ENCODE measurements around the gene KLC4.
A peak's percentile ranks its signal among the peaks of the same experiment; 100 is the strongest.

KLC4 gene

DNA sequence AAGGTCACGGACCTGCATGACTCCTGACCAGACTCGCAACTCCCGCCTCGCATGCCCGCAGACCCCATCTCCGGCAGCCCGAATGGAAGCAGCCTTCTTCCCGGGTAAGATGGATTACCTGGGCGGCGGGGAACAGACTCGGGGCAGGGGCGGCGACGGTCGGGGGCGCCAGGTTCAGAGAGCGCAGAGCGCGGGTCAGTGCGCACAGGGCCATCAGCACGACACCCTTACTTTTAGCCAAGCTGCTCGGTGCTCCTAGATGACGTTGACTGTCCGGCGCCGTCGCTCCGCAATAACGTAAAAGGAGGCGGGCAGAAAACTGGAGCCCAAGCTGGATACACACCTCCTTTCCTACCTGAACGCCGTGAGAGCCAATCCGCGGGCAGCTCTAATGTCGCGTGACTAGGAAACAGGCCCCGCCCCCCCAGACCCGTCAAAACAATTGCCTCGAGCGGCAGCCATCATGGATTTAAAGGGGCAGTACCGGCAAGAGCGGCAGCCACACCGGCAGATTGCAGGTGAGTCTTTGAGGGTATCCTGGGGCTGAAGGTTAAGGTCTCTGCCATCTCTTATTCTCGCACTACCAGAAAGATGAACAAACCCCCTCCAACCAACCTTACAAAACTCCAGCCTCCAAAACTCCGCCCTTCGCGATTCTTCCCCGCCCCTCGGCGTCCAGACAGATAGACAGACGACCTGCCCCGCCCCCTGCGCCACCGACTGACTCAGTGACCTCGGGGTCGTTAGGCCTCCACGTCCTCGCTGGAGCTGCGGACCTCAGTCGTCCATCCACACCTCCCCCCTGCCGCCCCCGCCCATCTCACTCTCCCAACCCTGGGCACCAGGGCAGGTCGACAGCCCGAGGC is at the start of gene KLC4, which contains the start of gene MRPL2:
Gene KLC4, plus strand, starts transcription at position 464 of the 866 bp plus-strand sequence. CDS start 1,705 bp downstream, outside the sequence.
Gene MRPL2, minus strand, starts transcription at position 267 of the 866 bp plus-strand sequence. Its CDS starts 53 bp downstream, at position 214.
- peak; percentile 92 to 100 (median 98) for DNase-seq

DNA sequence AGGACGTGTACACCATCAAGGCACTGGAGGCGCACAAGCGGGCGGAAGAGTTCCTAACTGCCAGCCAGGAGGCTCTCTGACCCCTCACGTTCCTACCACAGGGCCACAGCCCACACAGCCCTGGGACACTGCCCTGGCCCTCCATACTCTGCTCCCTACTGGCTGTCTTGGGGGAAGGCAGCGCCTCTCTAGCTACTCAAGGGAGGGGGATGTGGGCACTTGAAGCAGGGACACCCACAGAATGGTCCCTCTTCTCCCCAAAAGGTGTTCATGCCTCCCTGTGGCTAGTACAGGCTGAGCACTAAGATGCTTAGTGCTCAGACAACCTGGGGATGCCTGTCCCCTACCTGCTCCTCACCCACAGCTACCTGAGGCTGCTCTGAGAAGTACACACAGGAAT is 48.2 kb upstream of the KLC4 start:
- no peak for DNase-seq

DNA sequence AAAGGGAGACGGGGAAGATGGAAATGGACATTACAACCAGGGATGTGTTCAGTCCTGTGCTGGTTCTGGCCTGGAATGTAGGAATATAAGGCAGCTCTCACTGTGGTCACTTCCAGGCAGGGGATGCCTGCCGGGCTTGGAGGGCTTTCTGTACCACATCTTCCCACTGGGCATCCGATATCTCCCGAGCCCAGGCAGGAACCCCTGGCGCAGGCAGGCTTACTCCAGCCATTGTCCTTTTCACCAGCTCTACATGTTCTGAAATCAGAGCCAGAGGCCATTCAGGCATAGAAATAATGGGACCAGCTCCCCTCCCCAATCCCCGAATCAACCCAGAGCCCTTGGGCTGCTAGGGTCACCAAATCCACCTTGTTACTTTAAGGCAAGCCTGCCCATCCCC is 47.1 kb upstream of the KLC4 start:
- no peak for DNase-seq

DNA sequence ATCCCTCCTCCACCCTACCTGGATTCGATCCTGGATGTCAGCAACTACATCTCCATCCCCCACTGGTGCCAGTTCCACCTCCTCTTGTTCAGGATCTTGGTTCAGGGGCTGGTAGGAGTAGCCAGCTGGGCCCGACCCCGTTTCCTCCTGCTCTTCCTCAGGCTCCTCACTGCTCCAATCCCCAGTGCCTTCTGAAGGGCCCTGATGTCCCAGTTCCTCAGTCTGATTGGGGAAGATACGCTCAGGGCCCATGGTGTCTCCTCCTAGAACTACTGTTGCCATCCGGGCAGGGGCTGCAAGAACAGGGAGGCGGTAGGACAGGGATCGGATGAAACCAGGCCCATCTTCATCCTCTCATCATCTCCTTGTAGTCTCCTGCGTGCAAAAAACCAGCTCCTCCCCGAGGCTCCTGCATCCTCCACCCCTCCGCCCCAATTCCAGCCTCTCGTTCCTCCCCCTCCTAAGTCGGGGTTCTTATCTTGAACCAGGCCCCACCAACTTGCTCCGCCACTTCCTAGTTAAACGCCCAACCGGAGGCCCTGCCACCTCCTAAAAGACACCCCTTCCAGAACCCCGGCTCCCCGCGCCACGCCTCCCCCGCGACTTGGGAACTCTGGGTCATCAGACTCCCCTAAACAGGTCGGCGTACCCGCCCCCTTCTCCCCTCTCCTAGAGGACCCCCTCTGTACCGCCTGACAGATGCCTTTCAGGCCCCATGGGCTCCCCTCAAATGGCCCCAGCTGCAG is 46.2 kb upstream of the KLC4 start:
- DNase-seq, result peak in 16 of 56 donors; percentile 24 to 76 (median 46)

DNA sequence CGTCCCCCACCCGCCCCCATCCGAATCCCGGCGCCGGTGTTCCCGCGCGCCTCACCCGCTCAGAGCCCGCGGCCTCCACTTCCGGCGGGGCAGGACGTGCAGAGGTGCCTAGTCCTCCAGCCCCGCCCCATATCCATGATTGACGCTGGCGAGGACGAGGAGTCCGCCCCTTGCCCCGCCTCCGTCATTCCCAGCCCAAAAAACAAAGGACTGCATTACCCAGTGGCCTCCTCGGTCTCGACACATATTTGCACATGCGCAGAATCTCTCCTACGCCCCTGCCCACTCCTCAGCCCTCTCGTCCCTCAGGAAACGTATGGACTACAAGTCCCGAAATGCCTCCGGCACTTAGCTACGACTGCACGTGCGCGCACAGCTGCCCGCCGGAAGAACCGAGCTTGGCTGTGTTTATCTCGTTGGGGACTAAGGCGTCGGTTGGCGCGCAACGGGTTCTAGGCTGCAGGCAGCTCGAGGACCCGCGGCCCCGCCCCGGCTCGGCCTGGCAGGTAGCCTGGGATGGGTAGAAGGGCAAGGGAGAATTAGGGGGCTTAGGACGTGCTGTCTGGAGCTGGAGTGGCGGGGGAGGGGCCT is 45.5 kb upstream of the KLC4 start, which contains the start of the genes KLHDC3 and MEA1:
Gene KLHDC3, plus strand, starts transcription at position 407 of the 591 bp plus-strand sequence. CDS start 2,944 bp downstream, outside the sequence.
Gene MEA1, minus strand, starts transcription at position 104 of the 591 bp plus-strand sequence. CDS start 133 bp downstream, outside the sequence.
- DNase-seq, result peak; percentile 69 to 100 (median 99)

DNA sequence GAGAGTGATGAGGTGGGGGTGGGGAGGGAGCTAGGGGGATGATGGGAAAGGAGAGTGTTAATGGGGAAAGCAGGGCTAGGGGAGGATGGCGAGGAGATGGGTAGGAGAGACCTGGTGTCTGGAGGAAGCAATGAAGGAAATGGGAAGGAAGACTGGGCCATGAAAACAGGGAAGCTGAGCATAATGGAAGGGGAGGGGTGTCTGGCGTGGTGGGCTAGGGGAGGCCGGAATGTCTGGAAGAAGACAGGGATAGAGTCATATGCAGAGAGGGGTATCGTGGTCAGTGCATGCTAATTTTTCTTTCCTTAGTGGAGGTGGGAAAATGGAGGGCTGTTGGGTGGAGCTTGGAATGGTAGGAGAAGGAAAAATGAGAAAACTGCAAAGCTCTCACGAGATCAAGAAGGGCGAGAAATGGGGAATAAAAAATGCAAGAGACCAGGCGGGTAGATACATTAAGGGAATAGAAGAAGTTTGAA is 45.0 kb upstream of the KLC4 start:
- no peak for DNase-seq

DNA sequence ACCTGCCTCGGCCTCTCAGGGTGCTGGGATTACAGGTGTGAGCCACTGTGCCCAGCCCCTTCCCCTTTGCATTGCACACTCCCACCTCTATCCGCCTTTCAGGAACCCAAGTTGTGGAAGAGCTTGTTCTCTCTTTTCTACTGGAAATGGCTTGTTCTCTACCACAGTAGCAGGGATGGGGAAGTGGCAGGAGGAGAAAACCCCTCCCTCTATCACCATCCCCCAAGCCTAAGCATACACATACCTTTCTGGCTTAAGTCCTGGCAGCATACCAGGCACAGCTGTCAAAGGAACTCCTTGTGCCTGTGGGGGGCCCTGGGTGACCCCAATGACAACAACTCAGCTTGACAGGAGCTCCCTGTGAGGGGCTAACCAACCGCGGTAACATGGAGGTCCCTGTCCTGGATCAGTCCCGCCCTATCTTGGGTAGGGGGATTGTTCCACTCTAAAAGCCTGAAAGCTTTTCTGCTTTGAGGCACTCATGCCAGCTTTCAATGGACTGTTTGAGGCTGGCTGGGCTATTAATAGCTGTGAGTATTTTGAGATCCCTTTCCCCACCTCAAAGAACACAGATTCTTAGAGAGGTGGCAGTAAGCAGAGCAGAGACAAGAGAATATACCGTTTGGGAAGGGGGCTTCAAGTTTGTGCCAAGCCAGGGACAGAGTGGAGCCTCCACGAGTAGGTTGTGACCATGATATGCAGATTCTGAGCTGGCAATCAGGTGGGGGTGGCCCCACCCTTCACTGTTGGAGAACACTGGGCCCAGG is 43.1 kb upstream of the KLC4 start:
- no peak for DNase-seq

DNA sequence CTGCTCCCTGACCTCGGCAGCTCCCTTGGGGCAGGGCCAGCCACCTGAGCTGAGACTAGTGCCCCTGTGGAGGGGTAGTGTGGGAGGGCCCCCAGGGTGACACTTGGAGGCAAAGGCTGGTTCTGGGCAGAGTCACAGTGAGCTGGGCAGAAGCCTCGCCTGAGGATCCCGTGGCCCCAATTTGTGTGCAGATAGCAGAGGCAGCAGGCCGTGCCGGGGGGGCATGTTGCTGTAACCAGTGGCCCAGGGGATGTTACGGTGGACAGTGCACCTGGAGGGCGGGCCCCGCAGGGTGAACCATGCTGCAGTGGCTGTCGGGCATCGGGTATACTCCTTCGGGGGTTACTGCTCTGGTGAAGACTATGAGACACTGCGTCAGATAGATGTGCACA is 42.5 kb upstream of the KLC4 start:
- no peak for DNase-seq

DNA sequence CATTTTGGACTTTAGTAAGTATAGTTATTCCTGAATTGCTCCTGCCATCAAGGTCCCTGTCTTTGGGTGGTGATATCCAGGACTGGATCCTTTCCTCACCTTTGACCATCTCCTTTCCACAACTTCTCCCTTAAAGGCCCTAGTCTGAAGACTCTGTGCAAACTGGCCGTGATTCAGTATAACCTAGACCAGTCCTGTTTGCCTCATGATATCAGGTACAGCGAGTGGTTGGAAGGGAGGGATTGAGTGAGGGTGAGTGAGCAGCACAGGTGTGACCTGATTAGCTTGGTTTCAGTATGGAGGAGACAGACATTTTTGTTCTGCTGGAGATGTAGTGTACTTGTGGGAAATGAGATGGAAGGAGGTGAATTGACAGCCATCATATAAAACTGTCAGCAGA is 40.3 kb upstream of the KLC4 start:
- no peak for DNase-seq

DNA sequence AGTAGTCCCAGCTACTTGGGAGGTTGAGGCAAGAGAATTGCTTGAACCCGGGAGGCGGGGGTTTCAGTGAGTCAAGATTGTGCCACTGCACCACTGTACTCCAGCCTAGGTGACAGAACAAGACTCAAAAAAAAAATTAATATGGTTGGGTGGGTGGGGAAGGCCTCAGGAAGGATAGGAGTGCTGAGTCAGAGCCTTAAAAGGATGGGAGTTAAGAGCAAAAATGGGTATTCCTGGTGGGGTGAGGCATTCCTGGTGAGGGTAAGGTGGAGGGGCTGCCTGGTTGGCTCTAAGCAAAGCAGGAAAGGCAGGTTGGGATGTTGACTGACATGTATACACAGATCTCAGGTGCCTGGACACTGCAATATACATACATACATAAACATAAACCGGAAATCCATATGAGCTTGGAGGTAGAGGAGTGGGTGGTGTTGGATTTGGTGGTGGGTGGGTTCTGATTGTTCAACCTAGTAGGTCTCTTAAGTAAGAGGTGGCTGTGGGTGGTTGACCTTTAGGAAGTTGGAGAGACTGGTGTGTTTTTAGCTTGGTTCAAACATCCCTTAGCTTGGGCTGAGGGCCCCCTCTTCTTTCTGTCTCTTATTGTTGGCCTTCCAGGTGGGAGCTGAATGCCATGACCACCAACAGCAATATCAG is 39.3 kb upstream of the KLC4 start:
- no peak for DNase-seq

DNA sequence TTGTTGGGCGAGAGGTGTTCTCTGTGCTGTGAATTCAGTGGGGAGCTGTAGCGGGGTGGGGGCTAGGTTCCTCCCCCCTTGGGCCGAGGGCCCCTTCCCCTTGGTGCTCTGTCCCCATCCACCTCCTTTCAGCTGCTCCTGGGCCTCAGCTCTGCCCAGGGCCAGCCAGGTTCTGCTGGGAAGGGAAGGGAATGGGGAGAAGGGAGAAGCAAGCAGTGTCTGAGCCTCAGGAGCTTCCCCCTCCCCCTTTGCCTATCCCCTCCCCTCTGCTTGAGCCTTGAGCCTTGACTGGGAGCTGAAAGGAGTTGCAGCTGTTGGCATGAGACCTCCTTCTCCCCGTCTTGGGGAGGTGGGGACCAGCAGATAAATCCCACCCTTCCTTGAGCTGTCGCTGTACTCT is 38.6 kb upstream of the KLC4 start:
- DNase-seq, result no peak

DNA sequence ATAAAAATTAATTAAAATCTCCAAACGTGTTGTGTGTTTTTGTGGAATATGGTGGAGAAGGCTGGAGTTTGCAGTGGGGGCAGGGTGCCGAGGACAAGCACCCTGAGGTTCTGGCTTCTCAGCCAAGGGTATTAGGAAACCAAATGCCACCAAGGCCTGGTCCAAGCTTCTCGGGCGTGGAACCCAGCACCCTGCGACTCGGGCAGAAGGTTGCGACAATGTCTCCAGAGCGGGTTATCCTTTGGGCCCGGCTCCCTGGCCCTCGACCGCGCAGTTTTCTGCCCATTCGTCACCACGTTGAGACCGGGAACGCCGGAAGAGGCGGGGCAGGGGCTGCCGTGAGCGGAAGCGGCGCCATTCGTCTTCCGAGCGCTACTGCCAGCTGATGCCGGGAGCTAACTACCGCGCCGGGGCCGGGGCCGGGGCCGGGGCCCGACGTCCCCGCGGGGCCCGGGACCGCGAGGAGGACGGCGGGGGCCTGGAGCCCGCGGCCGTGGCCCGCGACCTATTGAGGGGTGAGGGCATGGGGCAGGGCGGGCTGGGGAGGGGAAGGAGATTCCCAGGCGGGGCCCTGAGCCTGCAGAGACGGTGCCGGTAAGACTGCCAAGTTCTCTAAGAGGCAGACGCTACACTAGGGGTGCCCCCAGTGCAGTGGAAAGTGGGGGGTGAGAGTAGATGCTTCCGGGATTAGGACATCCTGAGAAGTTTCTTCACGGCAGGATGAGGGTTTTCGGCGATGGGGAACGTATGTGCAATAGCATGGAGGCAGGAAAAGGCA is 38.0 kb upstream of the KLC4 start, which contains the start of gene RRP36:
Gene RRP36, plus strand, starts transcription at position 354 of the 778 bp plus-strand sequence. Its CDS starts 32 bp downstream, at position 386.
- peak in 55 of 56 donors; percentile 25 to 87 (median 64) for DNase-seq

DNA sequence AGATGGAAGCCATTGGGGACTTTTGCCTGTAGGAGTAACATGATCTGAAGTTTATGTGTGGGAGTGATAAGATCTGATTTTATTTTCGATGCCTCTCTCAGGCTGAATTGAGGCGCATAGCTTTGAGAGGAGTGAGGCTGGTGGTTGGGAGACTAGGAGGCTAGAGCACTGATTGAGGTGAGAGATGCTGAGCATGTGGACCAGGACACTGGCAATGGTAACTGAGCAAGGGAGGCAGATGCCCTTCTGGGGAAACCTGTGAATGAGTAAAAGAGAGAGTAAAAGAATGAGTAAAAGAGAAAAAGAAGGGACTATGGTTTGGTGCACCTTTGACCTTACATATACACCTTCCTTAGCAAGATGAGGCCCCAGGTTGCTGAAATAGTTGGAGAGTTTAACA is 35.0 kb upstream of the KLC4 start:
- no peak for DNase-seq

DNA sequence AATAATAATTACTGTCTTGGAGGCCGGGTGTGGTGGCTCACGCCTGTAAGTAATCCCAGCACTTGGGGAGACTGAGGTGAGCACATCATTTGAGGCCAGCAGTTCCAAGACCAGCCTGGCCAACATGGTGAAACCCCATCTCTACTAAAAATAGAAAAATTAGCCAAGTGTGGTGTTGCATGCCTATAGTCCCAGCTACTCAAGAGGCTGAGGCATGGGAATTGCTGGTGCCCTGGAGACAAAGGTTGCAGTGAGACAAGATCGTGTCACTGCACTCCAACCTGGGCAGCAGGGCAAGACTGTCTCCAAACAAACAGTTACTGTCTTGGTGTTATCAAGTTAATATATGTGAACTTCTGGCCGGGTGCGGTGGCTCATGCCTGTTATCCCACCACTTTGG is 33.1 kb upstream of the KLC4 start:
- no peak for DNase-seq

DNA sequence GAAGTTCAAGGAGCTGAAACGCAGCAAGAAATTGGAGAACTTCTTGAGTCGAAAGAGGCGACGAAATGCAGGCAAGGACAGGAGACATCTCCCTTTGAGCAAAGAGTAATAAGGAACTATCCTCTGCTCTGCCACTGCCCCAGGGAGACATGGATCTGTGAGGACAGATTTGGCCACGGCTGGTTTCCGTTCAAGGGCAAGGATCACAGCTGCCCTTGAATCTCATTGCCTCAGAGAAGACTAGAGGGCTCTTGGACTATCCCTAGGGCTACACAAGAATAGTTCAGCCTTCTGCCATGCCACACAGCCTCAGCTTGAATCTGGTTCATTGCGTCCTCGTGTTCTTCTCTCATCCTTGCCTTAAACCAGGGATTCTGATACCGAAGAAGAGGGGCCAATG is 30.3 kb upstream of the KLC4 start:
- DNase-seq, result no peak

DNA sequence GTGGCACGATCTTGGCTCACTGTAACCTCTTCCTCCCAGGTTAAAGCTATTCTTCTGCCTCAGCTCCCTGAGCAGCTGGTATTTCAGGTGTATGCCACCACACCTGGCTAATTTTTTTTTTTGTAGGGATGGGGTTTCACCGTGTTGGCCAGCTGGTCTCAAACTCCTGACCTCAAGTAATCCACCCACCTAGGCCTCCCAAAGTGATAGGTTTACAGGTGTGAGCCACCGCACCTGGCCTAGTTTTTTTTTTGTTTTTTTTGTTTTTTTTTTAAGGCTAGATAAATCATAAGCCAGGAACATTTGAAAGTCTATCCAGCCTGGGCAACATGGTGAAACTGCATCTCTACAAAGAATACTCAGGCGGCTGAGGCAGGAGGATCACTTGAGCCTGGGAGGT is 27.1 kb upstream of the KLC4 start:
- DNase-seq, result no peak

DNA sequence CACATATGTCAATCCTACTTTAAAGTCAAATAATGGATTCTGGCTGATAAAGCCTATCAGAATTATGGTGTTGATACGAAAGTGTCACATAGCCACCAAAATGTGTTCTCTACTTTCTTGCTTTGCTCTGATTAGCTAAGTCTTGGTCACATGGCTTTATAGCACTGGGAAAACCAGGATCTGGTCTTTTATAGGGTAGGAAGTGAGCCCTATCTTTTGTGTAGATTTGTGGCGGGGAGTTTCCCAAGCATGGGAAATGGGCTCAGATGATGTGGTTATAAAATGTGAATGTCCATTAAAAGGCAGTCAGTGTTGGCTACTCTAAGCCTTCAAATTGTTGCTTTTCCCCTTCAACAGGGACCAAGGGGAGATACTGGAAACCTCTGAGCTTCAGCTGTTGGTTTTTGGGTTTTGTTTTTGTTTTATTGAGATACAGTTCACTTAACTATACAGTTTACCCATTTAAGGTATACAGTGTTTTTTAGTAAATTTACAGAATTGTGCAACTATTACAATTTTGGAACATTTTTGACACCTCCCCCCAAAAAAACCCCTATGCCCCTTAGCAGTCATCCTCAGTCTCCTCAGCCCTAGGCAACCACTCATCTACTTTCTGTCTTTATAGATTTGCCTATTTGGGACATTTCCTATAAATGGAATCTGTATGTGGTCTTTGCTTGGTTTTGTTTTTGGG is 25.8 kb upstream of the KLC4 start:
- no peak for DNase-seq

DNA sequence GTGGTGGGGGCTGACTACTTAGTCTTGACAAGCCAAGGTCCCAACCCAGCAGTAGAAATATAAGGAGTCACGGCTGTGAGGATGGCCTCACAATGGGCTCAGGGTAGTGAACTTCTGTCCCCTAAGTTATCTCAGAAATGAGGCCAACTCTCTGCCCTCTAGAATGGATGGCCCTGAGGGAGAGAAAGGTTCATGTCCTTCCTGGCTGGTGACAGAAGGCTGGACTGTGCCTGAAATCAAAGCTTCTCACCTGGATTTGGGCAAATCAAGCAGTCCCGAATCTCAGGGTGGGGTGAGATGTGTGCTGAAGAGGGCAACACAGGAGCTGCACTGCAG is 25.3 kb upstream of the KLC4 start:
- no peak for DNase-seq
